Loucy (cell line): ENCODE data around the gene APH1B.

Source experiments
- EZH2phosphoT487 ChIP-seq: fragments of 200-600 bp; IDR thresholded peaks from 2 replicates; pipeline ENCODE4 v1.6.1; 2018; ENCODE audit warnings: antibody characterized with exemption, mild to moderate bottlenecking, moderate library complexity, borderline replicate concordance
- TF ChIP-seq, protein P1 (sequence below): fragments of 200-600 bp; sonication (generic); conservative IDR thresholded peaks from 2 replicates; pipeline ENCODE4 v1.5.1; 2014; ENCODE audit warnings: mild to moderate bottlenecking, antibody characterized with exemption, low read length

DNA sequence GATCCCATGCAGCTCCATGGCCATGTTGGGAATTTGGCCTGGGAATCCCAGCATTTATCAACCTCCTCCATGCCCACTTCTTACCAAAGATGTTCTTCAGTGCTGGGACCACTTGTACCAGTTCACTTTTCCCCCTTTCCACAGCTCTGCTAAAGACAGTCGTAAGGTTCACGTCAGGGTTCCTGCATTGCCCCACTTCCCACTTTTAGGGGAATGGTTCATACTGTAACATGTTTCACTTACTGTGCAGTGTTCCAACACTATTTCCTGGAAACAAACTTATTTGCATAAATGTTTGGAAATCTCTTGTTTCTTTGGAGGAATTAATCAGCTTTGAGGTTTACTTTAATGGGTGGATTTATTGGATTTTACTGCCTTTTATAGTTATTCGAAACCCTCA lies 17.0 kb downstream of the APH1B start:
- TF ChIP-seq, protein P1, sequence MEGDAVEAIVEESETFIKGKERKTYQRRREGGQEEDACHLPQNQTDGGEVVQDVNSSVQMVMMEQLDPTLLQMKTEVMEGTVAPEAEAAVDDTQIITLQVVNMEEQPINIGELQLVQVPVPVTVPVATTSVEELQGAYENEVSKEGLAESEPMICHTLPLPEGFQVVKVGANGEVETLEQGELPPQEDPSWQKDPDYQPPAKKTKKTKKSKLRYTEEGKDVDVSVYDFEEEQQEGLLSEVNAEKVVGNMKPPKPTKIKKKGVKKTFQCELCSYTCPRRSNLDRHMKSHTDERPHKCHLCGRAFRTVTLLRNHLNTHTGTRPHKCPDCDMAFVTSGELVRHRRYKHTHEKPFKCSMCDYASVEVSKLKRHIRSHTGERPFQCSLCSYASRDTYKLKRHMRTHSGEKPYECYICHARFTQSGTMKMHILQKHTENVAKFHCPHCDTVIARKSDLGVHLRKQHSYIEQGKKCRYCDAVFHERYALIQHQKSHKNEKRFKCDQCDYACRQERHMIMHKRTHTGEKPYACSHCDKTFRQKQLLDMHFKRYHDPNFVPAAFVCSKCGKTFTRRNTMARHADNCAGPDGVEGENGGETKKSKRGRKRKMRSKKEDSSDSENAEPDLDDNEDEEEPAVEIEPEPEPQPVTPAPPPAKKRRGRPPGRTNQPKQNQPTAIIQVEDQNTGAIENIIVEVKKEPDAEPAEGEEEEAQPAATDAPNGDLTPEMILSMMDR = no peak
- no peak for TF ChIP-seq EZH2phosphoT487
